IPS-18a (cell line): Measurements from ENCODE around the gene JMJD7.

Experiments used
- H3K27ac ChIP-seq: one replicate; pipeline ENCODE4 v1.5.1; 2013; ENCODE audit warnings: low read length
- H3K27me3 ChIP-seq: one replicate; pipeline ENCODE4 v1.6.1; 2013; ENCODE audit warnings: mild to moderate bottlenecking, low read length; ENCODE audit not compliant: control insufficient read depth, insufficient read depth
- H3K36me3 ChIP-seq: one replicate; pipeline ENCODE4 v1.6.1; 2013; ENCODE audit warnings: low read depth, low read length; ENCODE audit not compliant: control insufficient read depth
- H3K4me1 ChIP-seq: one replicate; pipeline ENCODE4 v1.6.1; 2013; ENCODE audit warnings: low read depth, low read length; ENCODE audit not compliant: control insufficient read depth
- H3K4me3 ChIP-seq: one replicate; pipeline ENCODE4 v1.5.1; 2013; ENCODE audit warnings: low read length
- H3K9ac ChIP-seq: one replicate; pipeline ENCODE4 v1.6.1; 2013; ENCODE audit warnings: mild to moderate bottlenecking, low read length, moderate library complexity
- H3K9me3 ChIP-seq: one replicate; pipeline ENCODE4 v1.6.1; 2013; ENCODE audit warnings: low read depth, low read length; ENCODE audit not compliant: control insufficient read depth

The JMJD7 gene

GRCh38 chr15:41814534-41814933 is 13.4 kb upstream of the JMJD7 start:
- no peak overlapping the region for H3K9ac ChIP-seq
- peaks cover 7% of the 10 kb centered on the region for H3K36me3 ChIP-seq
- no peak overlapping the region for H3K27ac ChIP-seq
- no peaks in the 10 kb centered on the region for H3K27me3 ChIP-seq
- no peaks in the 10 kb centered on the region for H3K4me1 ChIP-seq
- H3K9me3 ChIP-seq: no peaks in the 10 kb centered on the region
- no peak overlapping the region for H3K4me3 ChIP-seq

- no peak overlapping the region for H3K27ac ChIP-seq
- H3K36me3 ChIP-seq: peaks cover 7% of the 10 kb centered on the region
- no peaks in the 10 kb centered on the region for H3K27me3 ChIP-seq
- no peaks in the 10 kb centered on the region for H3K4me1 ChIP-seq
- no peak overlapping the region for H3K9ac ChIP-seq
- H3K4me3 ChIP-seq: no peak overlapping the region
- H3K9me3 ChIP-seq: no peaks in the 10 kb centered on the region
These were observed 11.1 kb upstream of the JMJD7 start for GRCh38 chr15:41816788-41817187.

- Histone ChIP-seq H3K9ac (no peak overlapping the region), H3K27me3 (no peaks in the 10 kb centered on the region), H3K4me3 (no peak overlapping the region), H3K4me1 (no peaks in the 10 kb centered on the region), H3K27ac (no peak overlapping the region), H3K9me3 (no peaks in the 10 kb centered on the region), H3K36me3 (peaks cover 7% of the 10 kb centered on the region)
These were observed 10.6 kb upstream of the JMJD7 start for GRCh38 chr15:41817327-41817726.

- Histone ChIP-seq H3K4me1 (no peaks in the 10 kb centered on the region), H3K4me3 (no peak overlapping the region), H3K27ac (no peak overlapping the region), H3K9ac (no peak overlapping the region), H3K9me3 (no peaks in the 10 kb centered on the region), H3K36me3 (peaks cover 7% of the 10 kb centered on the region), H3K27me3 (no peaks in the 10 kb centered on the region)
These were observed 10.1 kb upstream of the JMJD7 start for GRCh38 chr15:41817781-41818180.

- H3K27me3 ChIP-seq: no peaks in the 10 kb centered on the region
- H3K4me3 ChIP-seq: no peak overlapping the region
- H3K4me1 ChIP-seq: no peaks in the 10 kb centered on the region
- peaks cover 7% of the 10 kb centered on the region for H3K36me3 ChIP-seq
- H3K27ac ChIP-seq: no peak overlapping the region
- H3K9me3 ChIP-seq: no peaks in the 10 kb centered on the region
- H3K9ac ChIP-seq: no peak overlapping the region
These were observed 8.3 kb upstream of the JMJD7 start for GRCh38 chr15:41819455-41820050.

GRCh38 chr15:41820791-41821423 is 7.0 kb upstream of the JMJD7 start:
- Histone ChIP-seq H3K27me3 (no peaks in the 10 kb centered on the region), H3K4me1 (no peaks in the 10 kb centered on the region), H3K9me3 (no peaks in the 10 kb centered on the region), H3K9ac (no peak overlapping the region), H3K4me3 (no peak overlapping the region), H3K27ac (no peak overlapping the region), H3K36me3 (peaks cover 7% of the 10 kb centered on the region)

GRCh38 chr15:41821831-41822230 is 6.1 kb upstream of the JMJD7 start:
- no peak overlapping the region for H3K4me3 ChIP-seq
- no peaks in the 10 kb centered on the region for H3K4me1 ChIP-seq
- no peaks in the 10 kb centered on the region for H3K27me3 ChIP-seq
- H3K9ac ChIP-seq: no peak overlapping the region
- peaks cover 7% of the 10 kb centered on the region for H3K36me3 ChIP-seq
- H3K9me3 ChIP-seq: no peaks in the 10 kb centered on the region
- H3K27ac ChIP-seq: no peak overlapping the region

- peaks cover 7% of the 10 kb centered on the region for H3K36me3 ChIP-seq
These were observed 5.4 kb upstream of the JMJD7 start for GRCh38 chr15:41822471-41822870.

GRCh38 chr15:41822957-41823356 is 4.9 kb upstream of the JMJD7 start:
- Histone ChIP-seq H3K9me3 (no peaks in the 10 kb centered on the region), H3K4me1 (no peaks in the 10 kb centered on the region), H3K27me3 (no peaks in the 10 kb centered on the region), H3K36me3 (peaks cover 4% of the 10 kb centered on the region), H3K27ac (no peak overlapping the region), H3K4me3 (no peak overlapping the region), H3K9ac (no peak overlapping the region)

More at GRCh38 chr15:41822471-41822870, 5.4 kb upstream of the JMJD7 start:
- no peaks in the 10 kb centered on the region for H3K9me3 ChIP-seq
- H3K4me3 ChIP-seq: no peak overlapping the region
- no peaks in the 10 kb centered on the region for H3K27me3 ChIP-seq
- no peak overlapping the region for H3K27ac ChIP-seq
- no peak overlapping the region for H3K9ac ChIP-seq
- H3K4me1 ChIP-seq: no peaks in the 10 kb centered on the region

- H3K4me1 ChIP-seq: peaks cover under 1% of the 10 kb centered on the region
- H3K9ac ChIP-seq: no peak overlapping the region
- peaks cover 1% of the 10 kb centered on the region for H3K27me3 ChIP-seq
- no peak overlapping the region for H3K27ac ChIP-seq
- H3K36me3 ChIP-seq: no peaks in the 10 kb centered on the region
- no peaks in the 10 kb centered on the region for H3K9me3 ChIP-seq
- no peak overlapping the region for H3K4me3 ChIP-seq
These were observed 4.4 kb upstream of the JMJD7 start for GRCh38 chr15:41823502-41823901.

GRCh38 chr15:41824062-41824745 is 3.7 kb upstream of the JMJD7 start:
- Histone ChIP-seq H3K27me3 (peaks cover 6% of the 10 kb centered on the region), H3K4me1 (peaks cover 4% of the 10 kb centered on the region), H3K9ac (no peak overlapping the region), H3K36me3 (no peaks in the 10 kb centered on the region), H3K4me3 (no peak overlapping the region), H3K27ac (no peak overlapping the region), H3K9me3 (no peaks in the 10 kb centered on the region)

- Histone ChIP-seq H3K4me1 (peaks cover 4% of the 10 kb centered on the region), H3K27me3 (peaks cover 6% of the 10 kb centered on the region), H3K9ac (no peak overlapping the region), H3K4me3 (no peak overlapping the region), H3K36me3 (no peaks in the 10 kb centered on the region), H3K27ac (no peak overlapping the region), H3K9me3 (no peaks in the 10 kb centered on the region)
These were observed 2.7 kb upstream of the JMJD7 start for GRCh38 chr15:41825145-41825544.
